ENCODE results near the gene SPTAN1. TPM values are rescaled to one million over a fixed set of nuclear protein-coding genes. Genes with fewer than 3 reads are reported as not detected.
"Not testable (repeated sequence)": the region's sequence is repeated elsewhere in the genome, so short reads cannot be mapped to it uniquely, and the experiment has no call there.

Gene SPTAN1
- total and polyA plus RNA-seq, 3 donors from 2014 or later: 299 to 665 (median 653) TPM

DNA sequence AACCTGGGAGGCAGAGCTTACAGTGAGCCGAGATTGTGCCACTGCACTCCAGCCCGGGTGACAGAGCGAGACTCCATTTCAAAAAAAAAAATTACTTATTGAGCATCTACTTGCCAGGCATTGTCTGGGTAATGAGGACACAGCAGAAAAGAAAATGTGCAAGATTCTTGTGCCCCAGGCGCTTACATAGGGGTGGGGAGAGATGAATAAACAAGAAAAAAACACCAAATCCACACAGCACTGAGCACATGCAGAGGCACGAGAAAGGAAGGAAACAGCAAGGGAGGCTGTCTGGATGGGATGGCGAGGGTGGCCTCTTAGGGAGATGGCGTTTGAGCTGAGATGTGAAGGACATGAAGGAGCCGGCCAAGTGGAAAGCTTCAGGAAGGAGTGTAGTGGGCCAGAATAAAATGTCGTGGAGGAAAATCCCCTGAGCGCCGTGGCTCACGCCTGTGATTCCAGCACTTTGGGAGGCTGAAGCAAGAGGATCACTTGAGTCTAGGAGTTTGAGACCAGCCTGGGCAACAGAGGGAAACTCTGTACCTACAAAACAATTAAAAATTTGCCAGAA lies 90.4 kb downstream of the SPTAN1 start:
- no peak for DNase-seq
- no peaks in the 10 kb centered on the region for H3K27me3 ChIP-seq
- intact Hi-C loops (cut with DNase I; ENCODE audit: low total_unique reads): no loop called here
- WGBS, 2 donors: 88 to 89% methylated on average over 12 of the region's 12 CpGs
- no peaks in the 10 kb centered on the region for H3K36me3 ChIP-seq (ENCODE audit: low read depth, missing control alignments)
- H3K27ac ChIP-seq: no peak overlapping the region
- H3K4me3 ChIP-seq: no peak overlapping the region
- no peaks in the 10 kb centered on the region for H3K4me1 ChIP-seq
- H3K9me3 ChIP-seq: no peaks in the 10 kb centered on the region
- TF ChIP-seq, protein P1, sequence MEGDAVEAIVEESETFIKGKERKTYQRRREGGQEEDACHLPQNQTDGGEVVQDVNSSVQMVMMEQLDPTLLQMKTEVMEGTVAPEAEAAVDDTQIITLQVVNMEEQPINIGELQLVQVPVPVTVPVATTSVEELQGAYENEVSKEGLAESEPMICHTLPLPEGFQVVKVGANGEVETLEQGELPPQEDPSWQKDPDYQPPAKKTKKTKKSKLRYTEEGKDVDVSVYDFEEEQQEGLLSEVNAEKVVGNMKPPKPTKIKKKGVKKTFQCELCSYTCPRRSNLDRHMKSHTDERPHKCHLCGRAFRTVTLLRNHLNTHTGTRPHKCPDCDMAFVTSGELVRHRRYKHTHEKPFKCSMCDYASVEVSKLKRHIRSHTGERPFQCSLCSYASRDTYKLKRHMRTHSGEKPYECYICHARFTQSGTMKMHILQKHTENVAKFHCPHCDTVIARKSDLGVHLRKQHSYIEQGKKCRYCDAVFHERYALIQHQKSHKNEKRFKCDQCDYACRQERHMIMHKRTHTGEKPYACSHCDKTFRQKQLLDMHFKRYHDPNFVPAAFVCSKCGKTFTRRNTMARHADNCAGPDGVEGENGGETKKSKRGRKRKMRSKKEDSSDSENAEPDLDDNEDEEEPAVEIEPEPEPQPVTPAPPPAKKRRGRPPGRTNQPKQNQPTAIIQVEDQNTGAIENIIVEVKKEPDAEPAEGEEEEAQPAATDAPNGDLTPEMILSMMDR (IDR thresholded peaks at IDR 0.05): no peak
- no peak for TF ChIP-seq POLR2A (IDR thresholded peaks at IDR 0.05)

DNA sequence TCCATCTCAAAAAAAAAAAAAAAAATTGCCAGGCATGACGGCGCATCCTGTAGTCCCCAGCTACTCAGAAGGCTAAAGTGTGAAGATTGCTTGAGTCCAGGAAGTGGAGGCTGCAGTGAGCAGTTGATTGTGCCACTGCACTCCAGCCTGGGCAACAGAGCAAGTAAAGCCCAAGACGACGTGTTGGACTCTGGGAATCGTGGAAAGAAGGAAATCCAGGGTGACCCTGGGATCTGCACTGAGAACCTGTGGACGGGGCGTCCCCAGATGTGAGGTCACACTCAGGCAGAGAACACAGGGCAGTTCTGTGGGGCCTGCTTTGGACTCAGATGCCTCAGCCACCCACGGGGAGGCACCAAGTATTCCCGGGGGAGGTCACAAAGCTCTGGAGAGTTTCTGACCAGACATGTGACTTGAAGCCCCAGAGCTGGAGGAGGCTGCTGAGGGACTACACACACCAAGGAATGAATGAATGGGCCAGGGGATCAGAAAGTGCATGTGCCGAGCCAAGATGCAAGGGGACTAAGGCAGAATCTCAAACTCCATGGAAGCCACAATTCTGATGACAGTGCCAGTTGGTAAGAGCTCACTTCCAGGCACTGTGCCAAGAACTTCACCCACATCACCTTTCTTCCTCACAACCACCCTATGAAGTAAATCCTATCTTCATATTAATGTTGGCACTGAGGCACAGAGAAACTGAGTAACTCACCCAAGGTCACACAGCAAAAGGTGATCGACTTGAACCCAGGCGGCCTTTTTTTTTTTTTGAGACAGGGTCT lies 91.3 kb downstream of the SPTAN1 start:
- 75 to 86% methylated on average over 10 to 12 of the region's 12 CpGs for WGBS, 2 donors
- intact Hi-C loops (cut with DNase I; ENCODE audit: low total_unique reads): no loop called here
- Histone ChIP-seq H3K27ac (no peak overlapping the region), H3K9me3 (no peaks in the 10 kb centered on the region), H3K36me3 (ENCODE audit: low read depth, missing control alignments) (no peaks in the 10 kb centered on the region), H3K4me1 (no peaks in the 10 kb centered on the region), H3K4me3 (no peak overlapping the region), H3K27me3 (no peaks in the 10 kb centered on the region)
- no peak for DNase-seq
- TF ChIP-seq POLR2A (IDR thresholded peaks at IDR 0.05): no peak
- TF ChIP-seq, protein P1 (IDR thresholded peaks at IDR 0.05): no peak

DNA sequence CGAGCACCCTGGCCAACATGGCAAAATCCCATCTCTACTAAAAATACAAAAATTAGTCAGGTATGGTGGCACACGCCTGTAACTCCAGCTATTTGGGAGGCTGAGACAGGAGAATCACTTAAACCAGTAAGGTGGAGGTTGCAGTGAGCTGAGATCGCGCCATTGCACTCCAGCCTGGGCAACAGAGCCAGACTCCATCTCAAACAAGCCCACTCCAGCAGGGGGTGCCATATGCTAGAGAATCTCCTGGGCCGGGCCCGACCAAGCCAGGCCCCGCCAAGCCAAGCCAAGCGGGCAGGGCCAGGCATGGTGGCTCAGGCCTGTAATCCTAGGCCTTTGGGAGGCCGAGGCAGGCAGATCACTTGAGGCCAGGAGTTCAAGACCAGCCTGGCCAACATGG lies 95.8 kb downstream of the SPTAN1 start:
- H3K27me3 ChIP-seq; H3K36me3 ChIP-seq (ENCODE audit: low read depth, missing control alignments); intact Hi-C loops (cut with DNase I; ENCODE audit: low total_unique reads); H3K4me3 ChIP-seq; DNase-seq; H3K9me3 ChIP-seq; H3K4me1 ChIP-seq; H3K27ac ChIP-seq: not testable (repeated sequence)
- 83 to 96% methylated on average over 2 to 9 of the region's 9 CpGs for WGBS, 2 donors

DNA sequence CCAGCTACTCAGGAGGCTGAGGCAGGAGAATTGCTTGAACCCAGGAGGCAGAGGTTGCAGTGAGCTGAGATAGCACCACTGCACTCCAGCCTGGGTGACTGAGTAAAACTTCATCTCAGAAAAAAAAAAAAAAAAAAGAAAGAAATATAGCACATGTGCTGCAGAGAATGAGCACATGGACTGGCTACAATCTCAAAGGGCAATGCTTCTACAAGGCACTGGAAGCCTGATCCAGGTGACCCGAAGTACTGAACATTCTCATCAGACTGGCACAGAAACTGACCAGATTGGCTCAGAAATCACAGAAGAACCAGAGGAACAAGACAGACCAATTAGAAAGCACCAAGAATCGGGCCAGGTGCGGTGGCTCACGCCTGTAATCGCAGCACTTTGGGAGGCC lies 99.4 kb downstream of the SPTAN1 start:
- no peaks in the 10 kb centered on the region for H3K36me3 ChIP-seq (ENCODE audit: low read depth, missing control alignments)
- intact Hi-C loops (cut with DNase I; ENCODE audit: low total_unique reads): no loop called here
- no peak overlapping the region for H3K27ac ChIP-seq
- no peak for TF ChIP-seq POLR2A (IDR thresholded peaks at IDR 0.05)
- TF ChIP-seq, protein P1 (IDR thresholded peaks at IDR 0.05): no peak
- H3K27me3 ChIP-seq: no peaks in the 10 kb centered on the region
- H3K9me3 ChIP-seq: no peaks in the 10 kb centered on the region
- peaks cover 3% of the 10 kb centered on the region for H3K4me1 ChIP-seq
- DNase-seq: no peak
- WGBS, 2 donors: 91 to 98% methylated on average over 5 of the region's 5 CpGs
- H3K4me3 ChIP-seq: no peak overlapping the region

DNA sequence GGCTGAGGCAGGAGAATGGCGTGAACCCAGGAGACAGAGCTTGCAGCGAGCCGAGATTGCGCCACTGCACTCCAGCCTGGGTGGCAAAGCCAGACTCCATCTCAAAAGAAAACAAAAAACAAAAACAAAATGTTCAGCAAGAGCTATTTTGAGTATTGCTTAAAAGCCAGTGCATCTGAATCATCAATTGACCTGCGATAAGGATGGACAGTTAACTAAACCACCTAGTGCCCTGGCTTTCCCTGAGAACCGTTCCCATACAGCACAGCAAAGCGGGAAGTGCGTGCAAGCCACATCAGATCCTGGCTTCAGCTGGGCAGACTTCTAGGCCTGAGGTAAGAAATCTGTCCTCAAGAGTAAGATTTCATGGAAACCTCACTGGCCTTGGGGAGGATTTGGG lies 101.5 kb downstream of the SPTAN1 start:
- no peaks in the 10 kb centered on the region for H3K27me3 ChIP-seq
- H3K36me3 ChIP-seq (ENCODE audit: low read depth, missing control alignments): no peaks in the 10 kb centered on the region
- TF ChIP-seq POLR2A (IDR thresholded peaks at IDR 0.05): no peak
- TF ChIP-seq, protein P1 (IDR thresholded peaks at IDR 0.05): no peak
- WGBS, 2 donors: 92 to 98% methylated on average over 8 of the region's 8 CpGs
- H3K4me3 ChIP-seq: no peak overlapping the region
- peaks cover 3% of the 10 kb centered on the region for H3K4me1 ChIP-seq
- no peak overlapping the region for H3K27ac ChIP-seq
- H3K9me3 ChIP-seq: no peaks in the 10 kb centered on the region
- intact Hi-C loops (cut with DNase I; ENCODE audit: low total_unique reads): no loop called here
- DNase-seq: no peak

All from testis (tissue), 3 donors.